HFFc6 (cell line): Measurements from ENCODE around the gene COL4A2. TPM values are rescaled to one million over a fixed set of nuclear protein-coding genes. Genes with fewer than 3 reads are reported as not detected.

ENCODE experiments used
- DNase-seq: peaks from one replicate; pipeline ENCODE4 v3.0.0-alpha.2; 2018
- H3K27ac Mint-ChIP-seq: 2 replicates; pipeline ENCODE4 v1.8.0; 2020; ENCODE audit warnings: mild to moderate bottlenecking, mixed read lengths
- H3K27me3 Mint-ChIP-seq: 2 replicates; pipeline ENCODE4 v1.8.0; 2021; ENCODE audit warnings: mild to moderate bottlenecking, moderate library complexity, mixed read lengths; ENCODE audit not compliant: insufficient read depth
- H3K36me3 Mint-ChIP-seq: 2 replicates; pipeline ENCODE4 v1.8.0; 2021; ENCODE audit warnings: low read depth, mixed read lengths
- H3K4me1 Mint-ChIP-seq: 2 replicates; pipeline ENCODE4 v1.8.0; 2020; ENCODE audit warnings: low read depth, mixed read lengths
- H3K4me3 Mint-ChIP-seq: 2 replicates; pipeline ENCODE4 v1.8.0; 2020; ENCODE audit warnings: mild to moderate bottlenecking, moderate library complexity, mixed read lengths
- H3K9me3 Mint-ChIP-seq: 2 replicates; pipeline ENCODE4 v1.8.0; 2020; ENCODE audit warnings: mild to moderate bottlenecking, mixed read lengths
- total RNA-seq, 6 experiments: library from RNA; stranded (reverse); fragmentation: NEBNext Ultra II Directional; extraction: Animal tissue kit (Norgen Biotek cat#: 25700); gene quantifications; 2 replicates in 1 of 6; 3 replicates in 5 of 6; pipeline ENCODE4 v1.2.3, GENCODE V29; 2021
- TF ChIP-seq, protein P1 (sequence below): fragments of 200-600 bp; sonication (generic); IDR thresholded peaks from 2 replicates; pipeline ENCODE4 v1.5.0; 2021; ENCODE audit warnings: antibody characterized with exemption, mild to moderate bottlenecking

COL4A2 gene
- total RNA-seq, 6 experiments from 2014 or later: 202 to 327 (median 217) TPM

DNA sequence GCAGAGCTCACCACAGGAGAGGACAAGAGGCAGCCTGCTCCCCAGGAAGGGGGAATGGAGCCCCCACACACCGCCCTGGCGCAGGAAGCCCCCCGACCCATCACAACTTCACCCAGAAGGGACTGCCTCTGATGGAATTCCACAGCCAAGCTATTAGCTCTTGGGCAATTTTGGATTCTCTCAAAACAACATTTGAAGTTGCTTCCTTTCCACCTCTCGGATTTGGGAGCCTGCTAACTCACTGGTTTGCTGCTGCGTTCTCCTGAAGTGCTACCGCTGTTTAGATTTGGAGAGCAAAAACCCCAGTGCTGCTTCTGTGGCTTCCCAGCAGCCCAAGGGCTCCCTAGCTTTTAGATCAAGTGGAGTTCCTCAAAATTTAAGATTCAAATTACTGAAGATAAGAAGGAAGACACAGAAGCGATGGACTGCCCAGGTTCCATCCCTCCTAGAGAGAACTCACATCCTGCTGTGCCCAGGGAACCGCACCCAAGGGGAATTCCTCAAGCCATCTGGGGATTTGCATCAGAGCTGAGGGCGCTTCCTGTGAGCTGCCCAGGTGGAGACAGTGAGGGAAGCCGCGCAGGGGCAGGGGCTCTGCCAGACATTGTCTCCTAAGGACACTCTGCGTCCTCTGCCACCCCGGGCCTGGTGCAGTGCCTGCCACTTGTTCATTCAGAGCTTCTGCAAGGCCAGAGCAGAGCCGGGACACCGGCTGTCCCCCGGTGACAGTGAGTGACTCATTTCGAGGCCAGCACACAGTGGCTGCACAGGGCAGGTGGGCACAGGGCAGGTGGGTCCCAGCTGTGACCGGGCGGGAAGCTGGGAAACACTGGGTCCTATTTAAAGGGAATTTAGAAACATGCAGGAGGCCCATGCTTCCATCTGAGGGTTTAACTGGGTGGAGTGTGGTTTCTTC, 45.7 kb upstream of the COL4A2 start:
- Mint-ChIP-seq H3K36me3 (0 out of 2 replicates have a peak, but pooled peaks cover 5% of the 10 kb centered on the region), H3K9me3 (no peaks in the 10 kb centered on the region), H3K27ac (no peak overlapping the region), H3K27me3 (peaks cover 1% of the 10 kb centered on the region; the same call in 1 of the 2 replicates), H3K4me3 (no peak overlapping the region), H3K4me1 (peaks cover 63% of the 10 kb centered on the region)
- TF ChIP-seq, protein P1, sequence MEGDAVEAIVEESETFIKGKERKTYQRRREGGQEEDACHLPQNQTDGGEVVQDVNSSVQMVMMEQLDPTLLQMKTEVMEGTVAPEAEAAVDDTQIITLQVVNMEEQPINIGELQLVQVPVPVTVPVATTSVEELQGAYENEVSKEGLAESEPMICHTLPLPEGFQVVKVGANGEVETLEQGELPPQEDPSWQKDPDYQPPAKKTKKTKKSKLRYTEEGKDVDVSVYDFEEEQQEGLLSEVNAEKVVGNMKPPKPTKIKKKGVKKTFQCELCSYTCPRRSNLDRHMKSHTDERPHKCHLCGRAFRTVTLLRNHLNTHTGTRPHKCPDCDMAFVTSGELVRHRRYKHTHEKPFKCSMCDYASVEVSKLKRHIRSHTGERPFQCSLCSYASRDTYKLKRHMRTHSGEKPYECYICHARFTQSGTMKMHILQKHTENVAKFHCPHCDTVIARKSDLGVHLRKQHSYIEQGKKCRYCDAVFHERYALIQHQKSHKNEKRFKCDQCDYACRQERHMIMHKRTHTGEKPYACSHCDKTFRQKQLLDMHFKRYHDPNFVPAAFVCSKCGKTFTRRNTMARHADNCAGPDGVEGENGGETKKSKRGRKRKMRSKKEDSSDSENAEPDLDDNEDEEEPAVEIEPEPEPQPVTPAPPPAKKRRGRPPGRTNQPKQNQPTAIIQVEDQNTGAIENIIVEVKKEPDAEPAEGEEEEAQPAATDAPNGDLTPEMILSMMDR: no peak
- DNase-seq: no peak

DNA sequence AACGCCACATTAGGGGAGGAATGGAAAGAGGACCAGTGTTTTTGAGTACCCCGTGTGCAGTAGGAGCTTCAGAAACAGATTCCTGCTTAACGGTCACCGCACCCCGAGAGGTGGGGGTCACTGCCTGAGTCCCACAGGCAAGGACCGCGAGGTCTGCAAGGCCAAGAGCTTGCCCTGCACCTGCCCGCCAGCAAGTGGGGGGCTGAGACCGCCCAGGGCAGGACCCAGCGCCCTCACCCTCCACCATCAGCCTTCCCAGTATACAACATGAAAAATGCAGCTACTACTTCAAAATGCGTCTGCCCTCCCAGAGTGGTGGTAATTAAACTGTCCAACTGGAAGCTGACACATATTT, 45.0 kb upstream of the COL4A2 start:
- no peak overlapping the region for H3K27ac Mint-ChIP-seq
- TF ChIP-seq, protein P1: no peak
- no peak for DNase-seq
- 0 out of 2 replicates have a peak, but pooled peaks cover 5% of the 10 kb centered on the region for H3K36me3 Mint-ChIP-seq
- H3K4me3 Mint-ChIP-seq: no peak overlapping the region
- H3K27me3 Mint-ChIP-seq: peaks cover 3% of the 10 kb centered on the region; the same call in 1 of the 2 replicates
- H3K9me3 Mint-ChIP-seq: no peaks in the 10 kb centered on the region
- H3K4me1 Mint-ChIP-seq: peaks cover 57% of the 10 kb centered on the region

DNA sequence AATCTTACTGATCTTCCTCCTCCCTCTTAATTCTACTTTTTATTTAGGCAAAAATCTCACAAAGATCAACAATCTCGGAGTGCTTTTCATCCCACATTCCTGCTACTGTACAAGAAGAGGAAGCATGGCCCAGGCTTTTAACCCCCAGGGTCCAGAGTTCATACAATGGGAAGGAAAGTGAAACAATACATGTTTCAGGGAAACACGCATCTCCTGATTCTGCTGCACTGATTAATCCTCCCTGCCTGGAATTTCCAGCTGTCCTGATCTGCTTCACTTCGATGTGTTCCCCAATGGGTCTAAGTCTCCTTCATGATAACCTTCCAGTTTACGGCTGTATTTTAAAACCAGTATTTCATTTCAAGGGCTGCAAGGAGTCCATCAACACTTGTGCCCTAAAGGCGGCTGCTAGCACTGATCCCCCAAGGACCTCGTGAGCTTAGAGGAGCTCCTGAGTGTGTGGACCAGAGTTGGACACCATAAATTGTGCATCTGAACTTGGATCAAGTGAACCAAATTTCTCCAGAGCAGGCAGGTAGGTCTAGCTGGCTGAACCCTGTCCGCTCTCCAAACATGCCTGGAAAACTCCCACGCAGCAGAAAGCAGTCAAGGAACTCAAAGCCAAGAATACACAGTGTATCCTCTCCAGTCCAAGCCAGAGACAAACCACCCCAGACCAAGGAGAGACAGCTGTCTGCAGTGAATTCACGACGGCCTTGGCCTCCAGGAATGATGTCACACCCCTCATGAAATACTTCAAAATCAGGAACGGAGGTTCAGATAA, 44.4 kb upstream of the COL4A2 start:
- Mint-ChIP-seq H3K9me3 (no peaks in the 10 kb centered on the region), H3K4me3 (no peak overlapping the region), H3K27ac (peak overlapping the region; percentile 10; the same call in 1 of the 2 replicates), H3K27me3 (peaks cover 3% of the 10 kb centered on the region; the same call in 1 of the 2 replicates), H3K4me1 (peaks cover 53% of the 10 kb centered on the region), H3K36me3 (0 out of 2 replicates have a peak, but pooled peaks cover 5% of the 10 kb centered on the region)
- DNase-seq: no peak
- TF ChIP-seq, protein P1: no peak

DNA sequence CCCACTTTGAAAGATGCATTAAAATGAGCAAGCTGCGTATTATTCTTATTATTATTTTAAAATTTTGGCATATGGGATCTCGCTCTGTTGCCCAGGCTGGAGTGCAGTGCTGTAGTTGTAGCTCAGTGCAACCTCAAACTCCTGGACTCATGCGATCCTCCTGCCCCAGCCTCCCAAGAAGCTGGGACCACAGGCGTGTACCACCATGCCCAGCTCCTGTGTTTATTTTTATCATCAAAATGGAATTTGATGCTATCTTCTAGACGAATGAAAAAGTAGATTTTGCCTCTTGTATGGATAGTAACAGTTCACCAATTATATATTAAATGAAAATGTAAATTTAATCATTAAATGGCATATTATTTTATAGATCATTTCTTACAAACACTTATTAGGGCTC, 43.7 kb upstream of the COL4A2 start:
- Mint-ChIP-seq H3K9me3 (no peaks in the 10 kb centered on the region), H3K4me3 (no peak overlapping the region), H3K4me1 (peaks cover 48% of the 10 kb centered on the region), H3K27me3 (peaks cover 3% of the 10 kb centered on the region; the same call in 1 of the 2 replicates), H3K36me3 (0 out of 2 replicates have a peak, but pooled peaks cover 5% of the 10 kb centered on the region), H3K27ac (no peak overlapping the region)
- DNase-seq: no peak
- TF ChIP-seq, protein P1: no peak

DNA sequence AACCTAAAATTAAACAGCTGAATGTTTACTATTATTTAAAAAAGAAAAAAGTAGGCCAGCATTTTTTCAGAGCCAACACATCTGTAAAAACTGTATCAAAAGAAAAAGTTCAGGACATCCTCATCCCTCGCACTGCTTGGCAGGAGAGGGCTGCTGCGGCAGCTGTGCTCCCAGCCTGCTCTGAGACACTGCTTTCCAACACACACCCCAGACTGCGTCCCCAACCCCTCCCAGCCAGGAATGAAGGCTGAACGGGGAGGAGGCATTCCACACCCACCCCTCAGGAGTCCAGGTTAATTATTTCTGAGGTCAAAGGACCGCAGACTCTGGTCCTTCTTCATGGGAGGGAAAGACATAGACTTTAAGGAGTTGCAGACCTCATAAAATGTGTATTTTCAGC, 43.2 kb upstream of the COL4A2 start:
- peaks cover 3% of the 10 kb centered on the region; the same call in 1 of the 2 replicates for H3K27me3 Mint-ChIP-seq
- H3K27ac Mint-ChIP-seq: no peak overlapping the region; the same call in 1 of the 2 replicates
- H3K9me3 Mint-ChIP-seq: no peaks in the 10 kb centered on the region
- no peak overlapping the region for H3K4me3 Mint-ChIP-seq
- H3K36me3 Mint-ChIP-seq: 0 out of 2 replicates have a peak, but pooled peaks cover 5% of the 10 kb centered on the region
- TF ChIP-seq, protein P1: no peak
- DNase-seq: no peak
- peaks cover 45% of the 10 kb centered on the region for H3K4me1 Mint-ChIP-seq
